Neural progenitor cell (in vitro differentiated cells): ENCODE results near the gene PARD3B. TPM values are rescaled to one million over a fixed set of nuclear protein-coding genes. Genes with fewer than 3 reads are reported as not detected.

Source experiments
- DNase-seq: peaks from one replicate; pipeline ENCODE4 v3.0.0-alpha.2; 2016; ENCODE audit warnings: low spot score
- H2AFZ ChIP-seq: fragments of 200-600 bp; sonication (generic); replicated peaks from 2 replicates; pipeline ENCODE4 v1.6.1; 2016; ENCODE audit warnings: antibody characterized with exemption
- H3F3A ChIP-seq: fragments of 200-600 bp; sonication (generic); 2 replicates; pipeline ENCODE4 v1.6.1; 2016; ENCODE audit warnings: antibody characterized with exemption, low read depth
- H3K27ac ChIP-seq: fragments of 200-600 bp; sonication (generic); 2 replicates; pipeline ENCODE4 v1.5.1; 2016; ENCODE audit warnings: mild to moderate bottlenecking
- H3K27me3 ChIP-seq: fragments of 200-600 bp; sonication (generic); 2 replicates; pipeline ENCODE4 v1.6.1; 2016; ENCODE audit warnings: mild to moderate bottlenecking, moderate library complexity
- H3K36me3 ChIP-seq: fragments of 200-600 bp; sonication (generic); 2 replicates; pipeline ENCODE4 v1.5.1; 2016
- H3K4me1 ChIP-seq: fragments of 200-600 bp; sonication (generic); 2 replicates; pipeline ENCODE4 v1.6.1; 2016; ENCODE audit warnings: mixed run types
- H3K4me2 ChIP-seq: fragments of 200-600 bp; sonication (generic); 2 replicates; pipeline ENCODE4 v1.6.1; 2016
- H3K4me3 ChIP-seq: fragments of 200-600 bp; sonication (generic); 2 replicates; pipeline ENCODE4 v1.5.1; 2016
- H3K79me2 ChIP-seq: fragments of 200-600 bp; sonication (generic); 2 replicates; pipeline ENCODE4 v1.6.1; 2016; ENCODE audit warnings: low read depth
- H3K9ac ChIP-seq: fragments of 200-600 bp; sonication (generic); 2 replicates; pipeline ENCODE4 v1.6.1; 2016
- H3K9me3 ChIP-seq: fragments of 200-600 bp; sonication (generic); 2 replicates; pipeline ENCODE4 v1.5.1; 2016; ENCODE audit warnings: low read depth
- H4K20me1 ChIP-seq: fragments of 200-600 bp; sonication (generic); 2 replicates; pipeline ENCODE4 v1.6.1; 2016; ENCODE audit warnings: low read depth
- H3K27ac Mint-ChIP-seq: 3 replicates; pipeline ENCODE4 v1.8.0; 2021; ENCODE audit warnings: mixed read lengths
- H3K27me3 Mint-ChIP-seq: 2 replicates; pipeline ENCODE4 v1.8.0; 2022; ENCODE audit warnings: low read depth, mild to moderate bottlenecking, inconsistent platforms, moderate library complexity, mixed read lengths; ENCODE audit not compliant: insufficient read depth
- H3K36me3 Mint-ChIP-seq: 3 replicates; pipeline ENCODE4 v1.8.0; 2021; ENCODE audit warnings: mixed read lengths
- H3K4me1 Mint-ChIP-seq: 3 replicates; pipeline ENCODE4 v1.8.0; 2021; ENCODE audit warnings: mixed read lengths
- H3K4me3 Mint-ChIP-seq: 3 replicates; pipeline ENCODE4 v1.8.0; 2021; ENCODE audit warnings: mild to moderate bottlenecking, moderate library complexity, mixed read lengths
- H3K9me3 Mint-ChIP-seq: 3 replicates; pipeline ENCODE4 v1.8.0; 2020; ENCODE audit warnings: mixed read lengths
- EZH2 ChIP-seq: fragments of 200-600 bp; sonication (generic); IDR thresholded peaks from 2 replicates; pipeline ENCODE4 v1.6.1; 2017; ENCODE audit warnings: antibody characterized with exemption, mild to moderate bottlenecking, moderate library complexity
- EZH2phosphoT487 ChIP-seq: fragments of 200-600 bp; sonication (generic); IDR thresholded peaks from 2 replicates; pipeline ENCODE4 v1.6.1; 2017; ENCODE audit warnings: antibody characterized with exemption
- total RNA-seq: library from RNA; depleted of rRNA; stranded (reverse); fragments of >200 nt; gene quantifications from 2 replicates; pipeline ENCODE4 v1.2.3, GENCODE V29; 2015; ENCODE audit warnings: low replicate concordance
- TF ChIP-seq, protein P1 (sequence below): fragments of 200-600 bp; sonication (generic); IDR thresholded peaks from 2 replicates; pipeline ENCODE4 v1.5.1; 2017; ENCODE audit warnings: antibody characterized with exemption, mild to moderate bottlenecking

The PARD3B gene
- total RNA-seq, 1 donor from 2014 or later = 8.4 TPM

DNA sequence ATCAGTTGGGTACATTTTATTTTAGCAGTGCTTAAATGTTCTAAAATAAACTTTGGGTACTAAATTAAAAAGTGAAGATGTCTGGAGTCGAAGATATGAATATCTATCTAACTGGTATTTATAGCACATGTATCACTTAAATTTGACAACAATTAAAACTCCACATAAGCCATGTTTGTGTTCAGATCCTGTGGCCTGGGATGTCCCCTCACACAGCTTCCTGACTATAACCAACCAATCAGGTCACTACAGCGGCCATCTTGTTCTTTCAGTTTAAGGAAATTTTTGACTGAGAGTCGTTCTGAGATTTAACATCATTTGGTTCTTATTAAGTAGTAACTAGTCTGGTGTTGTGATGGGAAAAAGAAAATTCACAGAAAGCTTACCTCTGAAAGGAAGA lies 966.4 kb downstream of the PARD3B start:
- DNase-seq = no peak
- Mint-ChIP-seq H3K27me3 (peaks cover 5% of the 10 kb centered on the region), H3K27ac (no peak overlapping the region), H3K36me3 (peaks cover 3% of the 10 kb centered on the region), H3K4me3 (no peak overlapping the region), H3K4me1 (peaks cover 22% of the 10 kb centered on the region), H3K9me3 (peaks cover 8% of the 10 kb centered on the region)
- Histone ChIP-seq H3K4me1 (peaks cover 19% of the 10 kb centered on the region), H3K79me2 (no peaks in the 10 kb centered on the region), H3K36me3 (no peaks in the 10 kb centered on the region), H3K27ac (no peak overlapping the region), H3K9ac (no peak overlapping the region), H2AFZ (no peak overlapping the region), H4K20me1 (no peaks in the 10 kb centered on the region), H3K27me3 (no peaks in the 10 kb centered on the region), H3F3A (peaks cover 3% of the 10 kb centered on the region), H3K4me3 (no peak overlapping the region), H3K9me3 (no peaks in the 10 kb centered on the region), H3K4me2 (no peak overlapping the region)
- no peak for TF ChIP-seq EZH2phosphoT487
- TF ChIP-seq, protein P1, sequence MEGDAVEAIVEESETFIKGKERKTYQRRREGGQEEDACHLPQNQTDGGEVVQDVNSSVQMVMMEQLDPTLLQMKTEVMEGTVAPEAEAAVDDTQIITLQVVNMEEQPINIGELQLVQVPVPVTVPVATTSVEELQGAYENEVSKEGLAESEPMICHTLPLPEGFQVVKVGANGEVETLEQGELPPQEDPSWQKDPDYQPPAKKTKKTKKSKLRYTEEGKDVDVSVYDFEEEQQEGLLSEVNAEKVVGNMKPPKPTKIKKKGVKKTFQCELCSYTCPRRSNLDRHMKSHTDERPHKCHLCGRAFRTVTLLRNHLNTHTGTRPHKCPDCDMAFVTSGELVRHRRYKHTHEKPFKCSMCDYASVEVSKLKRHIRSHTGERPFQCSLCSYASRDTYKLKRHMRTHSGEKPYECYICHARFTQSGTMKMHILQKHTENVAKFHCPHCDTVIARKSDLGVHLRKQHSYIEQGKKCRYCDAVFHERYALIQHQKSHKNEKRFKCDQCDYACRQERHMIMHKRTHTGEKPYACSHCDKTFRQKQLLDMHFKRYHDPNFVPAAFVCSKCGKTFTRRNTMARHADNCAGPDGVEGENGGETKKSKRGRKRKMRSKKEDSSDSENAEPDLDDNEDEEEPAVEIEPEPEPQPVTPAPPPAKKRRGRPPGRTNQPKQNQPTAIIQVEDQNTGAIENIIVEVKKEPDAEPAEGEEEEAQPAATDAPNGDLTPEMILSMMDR = no peak
- TF ChIP-seq EZH2 = no peak

DNA sequence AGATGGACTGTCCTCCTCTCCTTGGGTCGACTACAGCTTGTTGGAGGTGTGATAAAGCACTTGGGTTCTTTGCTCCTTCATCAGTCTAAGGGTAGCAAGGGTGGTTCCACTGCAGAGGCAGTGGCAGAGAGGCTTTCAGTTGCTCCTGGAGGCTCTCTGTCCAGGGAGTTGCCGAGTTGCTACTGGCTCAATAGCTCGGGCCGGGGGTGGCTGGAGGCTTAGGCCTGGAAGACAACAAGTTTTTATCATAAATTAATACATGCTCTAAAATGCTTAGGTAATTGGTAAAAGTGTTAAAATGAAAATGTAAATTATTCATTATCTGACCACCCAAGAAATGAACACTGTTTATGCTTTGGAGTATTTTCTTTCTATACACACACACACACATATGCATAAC lies 975.0 kb downstream of the PARD3B start:
- Histone ChIP-seq H3K27me3 (no peaks in the 10 kb centered on the region), H3K79me2 (no peaks in the 10 kb centered on the region), H3F3A (no peaks in the 10 kb centered on the region), H2AFZ (peak overlapping the region; percentile 55), H3K27ac (no peak overlapping the region), H3K9ac (no peak overlapping the region), H3K4me2 (no peak overlapping the region), H3K4me1 (peaks cover 5% of the 10 kb centered on the region), H3K4me3 (no peak overlapping the region), H3K9me3 (peaks cover 3% of the 10 kb centered on the region), H3K36me3 (no peaks in the 10 kb centered on the region), H4K20me1 (no peaks in the 10 kb centered on the region)
- no peaks in the 10 kb centered on the region for H3K36me3 Mint-ChIP-seq
- H3K9me3 Mint-ChIP-seq = no peaks in the 10 kb centered on the region
- H3K4me3 Mint-ChIP-seq = no peak overlapping the region
- no peak for TF ChIP-seq EZH2
- TF ChIP-seq, protein P1 = no peak
- no peak for DNase-seq
- H3K4me1 Mint-ChIP-seq = peaks cover 3% of the 10 kb centered on the region
- H3K27me3 Mint-ChIP-seq = peaks cover 2% of the 10 kb centered on the region
- no peak overlapping the region for H3K27ac Mint-ChIP-seq

DNA sequence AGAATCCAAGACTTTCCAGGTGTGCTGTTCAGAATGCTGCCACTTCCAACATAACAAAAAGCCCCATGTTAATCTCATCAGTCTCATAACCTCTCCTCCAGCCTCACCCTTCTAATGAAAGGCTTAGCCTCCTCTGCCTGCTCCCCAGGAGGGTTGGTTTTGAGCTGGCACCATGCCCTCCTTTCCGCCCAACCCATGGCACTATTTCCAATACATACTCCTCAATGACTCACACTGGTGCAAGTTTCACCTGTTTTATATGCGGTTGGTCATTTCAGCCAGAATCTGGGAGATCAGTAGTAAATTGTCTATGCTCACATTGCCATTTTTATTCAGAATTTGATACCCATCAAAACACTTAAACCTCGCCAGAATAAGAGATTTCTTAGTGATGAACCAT lies 979.4 kb downstream of the PARD3B start:
- Histone ChIP-seq H3K27me3 (no peaks in the 10 kb centered on the region), H2AFZ (no peak overlapping the region), H3K4me3 (no peak overlapping the region), H3K9ac (no peak overlapping the region), H3K4me1 (peaks cover 5% of the 10 kb centered on the region), H3K4me2 (no peak overlapping the region), H3K27ac (no peak overlapping the region), H4K20me1 (no peaks in the 10 kb centered on the region), H3K36me3 (no peaks in the 10 kb centered on the region), H3F3A (no peaks in the 10 kb centered on the region), H3K9me3 (no peaks in the 10 kb centered on the region), H3K79me2 (no peaks in the 10 kb centered on the region)
- no peak overlapping the region for H3K27ac Mint-ChIP-seq
- TF ChIP-seq EZH2phosphoT487 = no peak
- TF ChIP-seq, protein P1 = no peak
- no peak for TF ChIP-seq EZH2
- no peak for DNase-seq
- no peaks in the 10 kb centered on the region for H3K9me3 Mint-ChIP-seq
- peaks cover 12% of the 10 kb centered on the region for H3K4me1 Mint-ChIP-seq
- H3K27me3 Mint-ChIP-seq = peaks cover 2% of the 10 kb centered on the region
- no peak overlapping the region for H3K4me3 Mint-ChIP-seq
- no peaks in the 10 kb centered on the region for H3K36me3 Mint-ChIP-seq
